Activated CD8-positive, alpha-beta memory T cell treated with anti-CD3 and anti-CD28 coated beads, Interleukin-2, amount 50 U/mL, for 24 hours (primary cell): ENCODE results near the gene NKX1-2.

Experiments used
- DNase-seq: peaks from one replicate; pipeline ENCODE4 v3.0.0-alpha.2; 2020; ENCODE audit errors: extremely low read depth

Gene NKX1-2

DNA sequence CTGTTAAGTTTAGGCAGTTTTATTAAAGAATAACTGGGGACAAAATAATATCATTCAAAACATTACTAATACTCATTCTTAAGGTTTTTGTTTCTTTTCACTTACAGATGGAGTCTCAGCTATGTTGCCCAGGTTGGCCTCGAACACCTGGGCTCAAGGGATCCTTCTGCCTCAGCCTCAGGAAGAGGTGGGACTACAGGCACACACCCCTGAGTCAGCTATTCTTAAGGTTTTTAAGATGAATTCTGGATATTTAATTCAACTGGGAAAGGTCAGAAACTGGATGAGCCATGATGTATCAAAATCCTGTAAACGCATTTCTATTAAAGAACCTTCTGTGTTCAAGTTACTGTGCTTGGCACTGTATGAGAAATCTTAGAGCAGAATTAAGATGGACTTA lies 34.6 kb downstream of the NKX1-2 start:
- no peak for DNase-seq

DNA sequence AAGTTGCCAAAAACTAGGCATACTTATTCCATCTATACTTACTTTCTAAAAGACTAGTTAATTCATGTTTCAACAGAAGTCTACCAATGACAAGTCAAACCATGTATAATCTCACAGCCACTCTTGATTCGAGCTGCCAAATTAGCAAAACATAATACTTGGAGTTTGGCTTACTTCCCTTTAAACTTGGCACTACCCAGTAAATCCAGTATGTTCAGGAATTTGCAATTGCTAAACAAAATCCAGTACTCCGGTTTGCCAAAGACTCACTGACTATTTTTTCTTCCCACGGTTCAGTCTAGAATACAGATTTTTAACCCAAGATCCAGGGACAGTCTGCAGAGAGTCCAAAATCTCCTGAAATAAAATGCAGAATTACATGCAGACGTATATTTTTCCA lies 35.8 kb downstream of the NKX1-2 start:
- DNase-seq, result no peak

DNA sequence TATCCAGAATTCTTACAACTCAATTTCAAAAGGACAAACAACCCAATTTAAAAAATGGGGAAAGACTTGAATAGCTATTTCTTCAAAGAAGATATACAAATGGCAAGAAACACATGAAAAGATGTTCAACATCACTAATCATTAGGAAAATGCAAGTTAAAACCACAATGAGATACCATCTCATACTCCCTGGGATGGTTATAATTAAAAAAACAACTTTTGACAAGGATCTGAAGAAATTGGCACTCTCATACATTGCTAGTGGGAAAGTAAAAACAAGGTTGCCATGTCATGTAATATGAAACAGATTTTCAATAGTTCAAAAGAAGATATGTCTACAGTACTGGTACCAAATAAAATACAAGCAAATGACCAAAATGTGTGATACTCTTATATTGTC lies 40.1 kb downstream of the NKX1-2 start:
- no peak for DNase-seq

DNA sequence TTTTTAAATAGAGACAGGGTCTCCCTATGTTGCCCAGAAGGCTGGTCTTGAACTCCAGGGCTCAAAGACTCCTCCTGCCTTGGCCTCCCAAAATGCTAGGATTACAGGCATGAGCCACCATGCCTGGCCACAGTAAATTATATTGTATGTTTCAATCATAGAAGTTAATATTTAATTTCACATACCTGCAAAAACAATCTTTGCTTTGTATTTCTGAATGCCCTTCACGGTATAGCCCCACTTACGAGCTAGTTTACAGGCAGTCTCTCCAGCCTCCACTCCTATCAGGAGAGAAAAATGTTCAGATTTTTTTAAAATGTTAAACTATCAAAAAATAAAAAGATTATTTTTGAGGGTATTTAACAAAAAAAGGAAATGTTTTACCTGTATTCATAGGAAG lies 41.5 kb downstream of the NKX1-2 start:
- no peak for DNase-seq

DNA sequence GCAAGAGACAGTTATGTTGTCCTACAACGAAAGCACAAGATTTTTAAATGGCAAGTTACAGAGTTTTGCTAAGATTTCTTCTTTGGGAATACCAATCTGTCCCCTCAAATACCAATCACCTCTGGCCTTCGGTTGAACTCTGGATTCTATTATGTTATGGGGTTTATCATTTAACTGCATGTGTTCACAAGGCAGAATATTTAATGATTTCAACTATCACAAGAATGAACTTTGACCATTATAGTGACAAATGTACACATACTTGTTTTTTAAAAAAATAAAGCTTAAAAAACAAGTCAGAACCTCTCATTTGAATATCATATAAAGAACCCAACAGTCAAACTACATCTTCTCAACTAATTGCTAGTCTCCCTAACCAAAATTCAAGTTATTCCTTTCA lies 42.4 kb downstream of the NKX1-2 start:
- DNase-seq, result no peak

DNA sequence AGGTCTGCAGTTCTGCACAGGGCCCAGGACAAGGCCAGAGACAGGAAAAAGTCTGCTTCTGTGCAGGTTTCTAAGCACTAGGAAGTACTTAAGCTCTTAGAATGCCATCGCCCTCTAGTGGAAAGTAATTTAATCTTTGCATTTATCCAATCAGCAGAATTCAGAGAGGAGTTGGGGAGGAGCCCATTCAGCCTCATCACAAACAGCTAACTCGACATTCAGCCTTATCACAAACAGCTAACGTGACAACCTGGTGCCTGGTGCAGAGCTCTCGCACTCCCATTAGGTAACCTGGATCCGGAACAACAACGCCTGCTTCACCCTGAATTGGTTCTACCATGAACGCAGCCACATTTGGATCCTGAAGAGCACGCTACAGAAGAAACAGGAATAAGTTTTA lies 46.3 kb downstream of the NKX1-2 start:
- no peak for DNase-seq

DNA sequence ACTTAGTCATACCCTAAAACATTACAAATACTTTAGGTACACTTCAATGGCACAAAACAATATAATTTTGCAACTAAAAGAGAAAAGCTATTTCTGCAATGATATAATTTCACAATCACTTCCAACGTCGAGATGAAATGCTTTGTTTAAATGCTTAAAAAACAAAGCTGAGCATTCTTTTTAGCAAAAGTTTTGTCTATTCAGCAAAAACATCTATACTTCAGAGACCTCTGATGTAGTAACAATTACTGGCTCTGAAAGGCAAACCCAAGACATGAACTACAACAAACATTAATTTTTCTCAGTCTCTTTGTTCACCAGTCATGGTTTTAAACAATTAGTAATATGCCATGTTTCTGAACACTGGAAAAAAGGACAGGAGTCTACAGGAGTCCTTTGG lies 47.6 kb downstream of the NKX1-2 start:
- no peak for DNase-seq

DNA sequence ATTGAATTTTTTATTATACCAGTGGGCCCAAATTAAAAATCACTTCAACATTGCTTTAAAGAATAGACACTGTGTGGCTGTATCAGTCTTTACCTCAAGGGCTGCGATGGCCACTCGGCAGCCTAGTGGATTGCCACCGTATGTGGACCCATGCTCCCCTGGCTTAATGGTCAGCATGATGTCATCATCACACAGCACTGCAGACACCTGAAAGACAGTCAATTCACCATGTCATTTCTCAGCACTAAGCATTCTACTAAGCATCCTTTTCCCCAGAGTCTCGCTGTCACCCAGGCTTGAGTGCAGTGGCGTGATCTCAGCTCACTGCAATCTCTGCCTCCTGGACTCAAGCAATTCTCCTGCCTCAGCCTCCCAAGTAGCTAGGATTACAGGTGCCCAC lies 48.2 kb downstream of the NKX1-2 start:
- DNase-seq, result no peak
